HG02798 (cell line): Measurements from ENCODE around the gene PTPRO.
A peak's percentile ranks its signal among the peaks of the same experiment; 100 is the strongest.

Experiments used
- ATAC-seq: cut with Tn5 transposase; IDR thresholded peaks from one replicate; pipeline ENCODE4 v1.9.1; 2021; ENCODE audit warnings: mild to moderate bottlenecking; ENCODE audit not compliant: unreplicated experiment, poor library complexity

PTPRO gene

GRCh38 chr12:15546102-15546701 lies 223.9 kb downstream of the PTPRO start:
- peak; percentile 77 for ATAC-seq

GRCh38 chr12:15547063-15547462 lies 224.8 kb downstream of the PTPRO start:
- no peak for ATAC-seq

GRCh38 chr12:15547691-15548090 lies 225.4 kb downstream of the PTPRO start:
- ATAC-seq: no peak

- ATAC-seq: no peak
Measured at GRCh38 chr12:15550793-15551192, 228.5 kb downstream of the PTPRO start.

- no peak for ATAC-seq
Measured at GRCh38 chr12:15555446-15555845, 233.1 kb downstream of the PTPRO start.

GRCh38 chr12:15556411-15557102 lies 234.2 kb downstream of the PTPRO start:
- ATAC-seq: no peak

- no peak for ATAC-seq
Measured at GRCh38 chr12:15558915-15559528, 236.7 kb downstream of the PTPRO start.

- ATAC-seq: no peak
Measured at GRCh38 chr12:15561396-15561795, 239.1 kb downstream of the PTPRO start.

- ATAC-seq: no peak
Measured at GRCh38 chr12:15562263-15562662, 240.0 kb downstream of the PTPRO start.

GRCh38 chr12:15563663-15564062 lies 241.4 kb downstream of the PTPRO start:
- ATAC-seq: no peak

GRCh38 chr12:15574353-15574752 lies 252.0 kb downstream of the PTPRO start:
- ATAC-seq: no peak

GRCh38 chr12:15575671-15576541 lies 253.6 kb downstream of the PTPRO start:
- ATAC-seq: no peak

- ATAC-seq: no peak
Measured at GRCh38 chr12:15580431-15580830, 258.1 kb downstream of the PTPRO start.

GRCh38 chr12:15581006-15581405 lies 258.7 kb downstream of the PTPRO start:
- ATAC-seq: no peak

- ATAC-seq: no peak
Measured at GRCh38 chr12:15583804-15584203, 261.5 kb downstream of the PTPRO start.

GRCh38 chr12:15584366-15585041 lies 262.2 kb downstream of the PTPRO start:
- no peak for ATAC-seq

- no peak for ATAC-seq
Measured at GRCh38 chr12:15589328-15590032, 267.2 kb downstream of the PTPRO start.

- ATAC-seq: peak; percentile 97
Measured at GRCh38 chr12:15590180-15590826, 268.0 kb downstream of the PTPRO start.

GRCh38 chr12:15591811-15592210 lies 269.5 kb downstream of the PTPRO start:
- ATAC-seq: no peak
